Measurements from ENCODE around the gene ZNF454. TPM values are rescaled to one million over a fixed set of nuclear protein-coding genes. Genes with fewer than 3 reads are reported as not detected.

ZNF454 gene
- total and polyA plus RNA-seq, 7 donors: 0.16 to 0.54 (median 0.35) TPM

GRCh38 chr5:178931846-178932760, 8.9 kb upstream of the ZNF454 start:
- TF ChIP-seq, protein P1, sequence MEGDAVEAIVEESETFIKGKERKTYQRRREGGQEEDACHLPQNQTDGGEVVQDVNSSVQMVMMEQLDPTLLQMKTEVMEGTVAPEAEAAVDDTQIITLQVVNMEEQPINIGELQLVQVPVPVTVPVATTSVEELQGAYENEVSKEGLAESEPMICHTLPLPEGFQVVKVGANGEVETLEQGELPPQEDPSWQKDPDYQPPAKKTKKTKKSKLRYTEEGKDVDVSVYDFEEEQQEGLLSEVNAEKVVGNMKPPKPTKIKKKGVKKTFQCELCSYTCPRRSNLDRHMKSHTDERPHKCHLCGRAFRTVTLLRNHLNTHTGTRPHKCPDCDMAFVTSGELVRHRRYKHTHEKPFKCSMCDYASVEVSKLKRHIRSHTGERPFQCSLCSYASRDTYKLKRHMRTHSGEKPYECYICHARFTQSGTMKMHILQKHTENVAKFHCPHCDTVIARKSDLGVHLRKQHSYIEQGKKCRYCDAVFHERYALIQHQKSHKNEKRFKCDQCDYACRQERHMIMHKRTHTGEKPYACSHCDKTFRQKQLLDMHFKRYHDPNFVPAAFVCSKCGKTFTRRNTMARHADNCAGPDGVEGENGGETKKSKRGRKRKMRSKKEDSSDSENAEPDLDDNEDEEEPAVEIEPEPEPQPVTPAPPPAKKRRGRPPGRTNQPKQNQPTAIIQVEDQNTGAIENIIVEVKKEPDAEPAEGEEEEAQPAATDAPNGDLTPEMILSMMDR (IDR thresholded peaks at IDR 0.05): no peak
- ATAC-seq: no peak
- no peak for DNase-seq
- WGBS, 3 donors: 94 to 98% (median 97%) methylated on average over 11 of the region's 11 CpGs
- no peak overlapping the region for H3K4me3 ChIP-seq
- H3K9me3 ChIP-seq: peaks cover 89% of the 10 kb centered on the region
- H3K4me1 ChIP-seq: no peaks in the 10 kb centered on the region
- no peak overlapping the region for H3K27ac ChIP-seq
- intact Hi-C loops (cut with DNase I): no loop called here
- no peaks in the 10 kb centered on the region for H3K27me3 ChIP-seq (ENCODE audit: insufficient read depth in 3 of 3, low read length in 2 of 3)
- H3K36me3 ChIP-seq (ENCODE audit: insufficient read depth in 1 of 2, low read depth in 1 of 2): peaks cover 7 to 11% of the 10 kb centered on the region in 2 donors

DNA sequence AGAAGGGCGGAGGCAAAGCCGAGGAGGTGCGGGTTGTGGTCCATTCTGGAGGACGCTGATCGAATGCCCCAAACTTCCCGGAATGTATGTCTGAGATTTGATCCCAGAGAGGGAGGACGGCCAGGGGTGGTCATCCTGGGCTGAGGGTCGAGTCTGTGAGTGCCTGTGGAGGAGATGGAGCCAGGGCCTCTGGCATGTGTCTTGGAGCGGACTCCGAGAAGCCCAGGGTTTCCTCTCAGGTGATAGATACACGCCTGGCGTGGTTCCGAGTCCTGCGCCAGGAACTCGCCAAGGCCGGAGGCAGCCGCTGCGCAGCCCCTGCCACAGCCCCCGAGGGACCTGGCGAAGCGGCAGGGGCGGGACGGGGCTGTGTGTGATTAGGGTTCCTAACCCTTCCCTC, 363 bp downstream of the ZNF454 start:
- peak overlapping the region; percentile 71 for H3K4me3 ChIP-seq
- H3K9me3 ChIP-seq: peaks cover 45% of the 10 kb centered on the region
- intact Hi-C loops (cut with DNase I): no loop called here
- H3K27ac ChIP-seq: no peak overlapping the region
- WGBS, 3 donors: 1 to 2% (median 2%) methylated on average over 22 to 23 of the region's 23 CpGs
- H3K4me1 ChIP-seq: no peaks in the 10 kb centered on the region
- TF ChIP-seq, protein P1 (IDR thresholded peaks at IDR 0.05): no peak
- DNase-seq (peak in 1 of 2 donors; percentile 18), ATAC-seq (peak in 1 of 4 donors; percentile 8)
- H3K27me3 ChIP-seq (ENCODE audit: insufficient read depth in 3 of 3, low read length in 2 of 3): peaks cover 0 to 7% (median 3%) of the 10 kb centered on the region in 3 donors
- H3K36me3 ChIP-seq (ENCODE audit: insufficient read depth in 1 of 2, low read depth in 1 of 2): peaks cover 0 to 1% of the 10 kb centered on the region in 2 donors

- Histone ChIP-seq H3K27me3 (ENCODE audit: insufficient read depth in 3 of 3, low read length in 2 of 3) (no peaks in the 10 kb centered on the region), H3K4me1 (no peaks in the 10 kb centered on the region), H3K36me3 (ENCODE audit: insufficient read depth in 1 of 2, low read depth in 1 of 2) (peaks cover 0 to 9% of the 10 kb centered on the region in 2 donors), H3K27ac (no peak overlapping the region), H3K4me3 (no peak overlapping the region), H3K9me3 (peaks cover 80% of the 10 kb centered on the region)
- ATAC-seq (no peak), DNase-seq (no peak)
- TF ChIP-seq, protein P1 (IDR thresholded peaks at IDR 0.05): no peak
- intact Hi-C loops (cut with DNase I): no loop called here
- 97 to 100% (median 98%) methylated on average over 5 of the region's 5 CpGs for WGBS, 3 donors
Measured at GRCh38 chr5:178965465-178966055, 24.6 kb downstream of the ZNF454 start.

DNA sequence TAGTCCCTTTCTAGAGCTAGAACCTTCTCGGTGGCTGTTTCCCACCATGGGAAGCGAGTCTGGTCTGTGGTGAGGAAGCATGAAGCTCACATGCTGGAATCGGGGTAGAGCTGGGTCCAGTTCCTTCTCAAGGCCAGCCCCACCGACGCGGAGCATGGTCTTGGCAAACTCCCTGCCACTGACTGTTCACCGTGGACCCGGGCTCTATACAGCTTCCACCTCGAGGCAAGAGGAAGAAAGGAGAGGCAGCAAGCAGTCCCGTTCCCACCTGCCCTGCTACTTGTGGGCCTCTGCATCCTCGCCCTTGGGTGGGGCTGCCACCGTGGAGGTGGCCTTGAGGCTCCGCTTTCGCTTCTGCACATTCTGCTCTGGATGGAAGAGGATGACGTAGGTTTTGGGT, 40.4 kb downstream of the ZNF454 start:
- intact Hi-C loops (cut with DNase I): no loop called here
- no peak overlapping the region for H3K27ac ChIP-seq
- H3K27me3 ChIP-seq (ENCODE audit: insufficient read depth in 3 of 3, low read length in 2 of 3): no peaks in the 10 kb centered on the region
- WGBS, 3 donors: 92 to 97% (median 97%) methylated on average over 15 of the region's 15 CpGs
- DNase-seq (no peak), ATAC-seq (no peak)
- H3K4me3 ChIP-seq: no peak overlapping the region
- TF ChIP-seq, protein P1 (IDR thresholded peaks at IDR 0.05): no peak
- peaks cover 24% of the 10 kb centered on the region for H3K9me3 ChIP-seq
- no peaks in the 10 kb centered on the region for H3K4me1 ChIP-seq
- no peaks in the 10 kb centered on the region for H3K36me3 ChIP-seq (ENCODE audit: insufficient read depth in 1 of 2, low read depth in 1 of 2)
